ENCODE data around the gene NFE2. TPM values are rescaled to one million over a fixed set of nuclear protein-coding genes. Genes with fewer than 3 reads are reported as not detected.
A peak's percentile ranks its signal among the peaks of the same experiment; 100 is the strongest.
"Not testable (repeated sequence)": the region's sequence is repeated elsewhere in the genome, so short reads cannot be mapped to it uniquely, and the experiment has no call there.

The NFE2 gene
- total RNA-seq, 2 experiments from 2014 or later, result not detected

DNA sequence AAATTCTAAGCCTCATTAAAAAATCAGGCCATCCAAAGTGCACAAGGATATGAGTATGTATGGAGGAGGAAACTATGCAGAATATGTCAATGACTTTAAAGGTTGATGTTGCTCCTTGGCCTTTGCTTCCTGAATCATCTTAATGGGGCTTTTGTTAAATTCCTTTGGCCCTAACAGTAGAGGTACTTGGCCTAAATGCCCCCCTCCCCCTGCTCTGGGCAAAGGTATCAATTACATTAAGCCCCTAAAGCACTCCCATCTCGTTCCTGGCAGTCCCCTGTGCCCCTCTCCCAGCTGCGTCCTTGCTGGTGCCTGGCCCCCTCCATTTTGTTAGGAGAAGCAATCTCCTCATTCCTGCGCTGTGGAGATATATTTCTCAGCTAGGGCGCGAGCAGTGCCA is 28.9 kb upstream of the NFE2 start:
- H3K36me3 Mint-ChIP-seq (ENCODE audit: low read depth), result peaks cover 26% of the 10 kb centered on the region
- ChIA-PET POLR2A (interaction anchor here (0.7 kb wide), 1 partner anchor 29 kb away, joined by 3 read pairs; no protein-coding TSS in a partner anchor), CTCF (interaction anchor here (0.6 to 1.5 kb wide), 3 partner anchors 9 to 36 kb away, joined by 3 to 4 read pairs (median 3); no protein-coding TSS in a partner anchor)
- no peak for DNase-seq
- H3K27ac Mint-ChIP-seq, result peak overlapping the region; percentile 78
- H3K27me3 Mint-ChIP-seq, result no peaks in the 10 kb centered on the region
- H3K4me3 Mint-ChIP-seq, result no peak overlapping the region
- H3K9me3 Mint-ChIP-seq, result no peaks in the 10 kb centered on the region
- H3K4me1 Mint-ChIP-seq, result peaks cover 69% of the 10 kb centered on the region

- Mint-ChIP-seq H3K4me1 (peaks cover 72% of the 10 kb centered on the region), H3K27me3 (no peaks in the 10 kb centered on the region), H3K9me3 (no peaks in the 10 kb centered on the region), H3K27ac (peak overlapping the region; percentile 78), H3K36me3 (ENCODE audit: low read depth) (peaks cover 26% of the 10 kb centered on the region), H3K4me3 (peak overlapping the region; percentile 36)
- POLR2A ChIA-PET, result no interaction called here
- no peak for DNase-seq
- CTCF ChIA-PET, result interaction anchor here (0.8 to 1.5 kb wide), 5 partner anchors 8 to 70 kb away, joined by 3 to 5 read pairs (median 3); no protein-coding TSS in a partner anchor
Measured at GRCh38 chr12:54328595-54329337, 28.0 kb upstream of the NFE2 start.

- Mint-ChIP-seq H3K36me3 (ENCODE audit: low read depth) (peaks cover 17% of the 10 kb centered on the region), H3K4me1 (peaks cover 54% of the 10 kb centered on the region), H3K4me3 (peak overlapping the region; percentile 95), H3K27ac (peak overlapping the region; percentile 97)
- ChIA-PET CTCF (interaction anchor here (0.5 to 2.3 kb wide), 28 partner anchors 10 to 193 kb away, joined by 3 to 22 read pairs (median 4); partner anchors contain the start of genes CBX5, HNRNPA1 and NCKAP1L), POLR2A (interaction anchor here (0.9 kb wide), 1 partner anchor 44 kb away, joined by 3 read pairs; no protein-coding TSS in a partner anchor)
- not testable (repeated sequence) for DNase-seq, H3K27me3 Mint-ChIP-seq, H3K9me3 Mint-ChIP-seq
Measured at GRCh38 chr12:54325442-54326109, 24.8 kb upstream of the NFE2 start.

- POLR2A ChIA-PET, result interaction anchor here (0.9 kb wide), 1 partner anchor 44 kb away, joined by 3 read pairs; no protein-coding TSS in a partner anchor
Measured at GRCh38 chr12:54324617-54325441, 24.0 kb upstream of the NFE2 start, which contains the start of gene COPZ1. Gene COPZ1, plus strand, starts transcription at chr12:54325131. Its CDS starts 33 bp downstream, at chr12:54325164.

GRCh38 chr12:54321363-54321762 is 20.5 kb upstream of the NFE2 start:
- ChIA-PET POLR2A (no interaction called here), CTCF (interaction anchor here (0.8 to 1.7 kb wide), 4 partner anchors 12 to 69 kb away, joined by 3 to 5 read pairs (median 4); no protein-coding TSS in a partner anchor)
- peaks cover 2% of the 10 kb centered on the region for H3K27me3 Mint-ChIP-seq
- H3K36me3 Mint-ChIP-seq (ENCODE audit: low read depth), result peaks cover 7% of the 10 kb centered on the region
- peaks cover 16% of the 10 kb centered on the region for H3K4me1 Mint-ChIP-seq
- no peak overlapping the region for H3K4me3 Mint-ChIP-seq
- H3K9me3 Mint-ChIP-seq, result no peaks in the 10 kb centered on the region
- DNase-seq, result no peak
- H3K27ac Mint-ChIP-seq, result no peak overlapping the region

More at GRCh38 chr12:54324617-54325441, 24.0 kb upstream of the NFE2 start, which contains the start of gene COPZ1:
- Mint-ChIP-seq H3K4me1 (peaks cover 46% of the 10 kb centered on the region), H3K36me3 (ENCODE audit: low read depth) (peaks cover 16% of the 10 kb centered on the region), H3K27ac (peak within 1 kb of the TSS; percentile 97), H3K4me3 (peak within 1 kb of the TSS; percentile 95), H3K9me3 (no peaks in the 10 kb centered on the region), H3K27me3 (no peaks in the 10 kb centered on the region)
- peak; percentile 97 for DNase-seq
- CTCF ChIA-PET, result interaction anchor here (0.5 to 2.3 kb wide), 31 partner anchors 9 to 194 kb away, joined by 3 to 22 read pairs (median 4); partner anchors contain the start of genes CBX5, HNRNPA1 and NCKAP1L

GRCh38 chr12:54312309-54312708 is 11.5 kb upstream of the NFE2 start:
- CTCF ChIA-PET, result interaction anchor here (1.0 kb wide), 3 partner anchors 12 to 17 kb away, joined by 3 to 4 read pairs (median 3); partner anchors contain the start of gene COPZ1
- H3K27ac Mint-ChIP-seq; H3K9me3 Mint-ChIP-seq; H3K4me3 Mint-ChIP-seq; POLR2A ChIA-PET; H3K4me1 Mint-ChIP-seq; H3K36me3 Mint-ChIP-seq (ENCODE audit: low read depth); DNase-seq: not testable (repeated sequence)
- peaks cover 17% of the 10 kb centered on the region for H3K27me3 Mint-ChIP-seq

DNA sequence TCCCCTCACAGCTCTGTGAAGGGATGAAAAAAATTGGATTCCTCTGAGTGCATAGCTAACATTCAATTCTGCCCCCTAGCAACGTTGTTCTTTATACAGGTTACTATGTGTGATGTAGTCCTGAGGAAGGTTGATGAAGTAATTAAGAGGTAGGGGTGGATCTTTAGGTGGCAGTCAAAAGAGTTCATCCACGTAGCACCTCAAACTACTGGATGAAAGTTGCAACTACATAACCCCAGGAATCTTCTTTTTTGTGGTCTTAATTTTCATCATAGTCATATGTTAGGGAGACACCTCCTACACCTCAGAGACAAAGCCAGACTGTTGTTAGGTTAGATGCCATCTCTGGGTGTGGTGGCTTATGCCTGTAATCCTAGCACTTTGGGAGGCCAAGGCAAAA is 10.2 kb upstream of the NFE2 start:
- Mint-ChIP-seq H3K9me3 (no peaks in the 10 kb centered on the region), H3K4me1 (peaks cover 13% of the 10 kb centered on the region), H3K27ac (no peak overlapping the region), H3K4me3 (no peak overlapping the region), H3K27me3 (peaks cover 22% of the 10 kb centered on the region), H3K36me3 (ENCODE audit: low read depth) (no peaks in the 10 kb centered on the region)
- no peak for DNase-seq
- ChIA-PET POLR2A (no interaction called here), CTCF (interaction anchor here (0.6 to 0.9 kb wide), 3 partner anchors 14 to 68 kb away, joined by 3 to 6 read pairs (median 5); partner anchors contain the start of gene COPZ1)

DNA sequence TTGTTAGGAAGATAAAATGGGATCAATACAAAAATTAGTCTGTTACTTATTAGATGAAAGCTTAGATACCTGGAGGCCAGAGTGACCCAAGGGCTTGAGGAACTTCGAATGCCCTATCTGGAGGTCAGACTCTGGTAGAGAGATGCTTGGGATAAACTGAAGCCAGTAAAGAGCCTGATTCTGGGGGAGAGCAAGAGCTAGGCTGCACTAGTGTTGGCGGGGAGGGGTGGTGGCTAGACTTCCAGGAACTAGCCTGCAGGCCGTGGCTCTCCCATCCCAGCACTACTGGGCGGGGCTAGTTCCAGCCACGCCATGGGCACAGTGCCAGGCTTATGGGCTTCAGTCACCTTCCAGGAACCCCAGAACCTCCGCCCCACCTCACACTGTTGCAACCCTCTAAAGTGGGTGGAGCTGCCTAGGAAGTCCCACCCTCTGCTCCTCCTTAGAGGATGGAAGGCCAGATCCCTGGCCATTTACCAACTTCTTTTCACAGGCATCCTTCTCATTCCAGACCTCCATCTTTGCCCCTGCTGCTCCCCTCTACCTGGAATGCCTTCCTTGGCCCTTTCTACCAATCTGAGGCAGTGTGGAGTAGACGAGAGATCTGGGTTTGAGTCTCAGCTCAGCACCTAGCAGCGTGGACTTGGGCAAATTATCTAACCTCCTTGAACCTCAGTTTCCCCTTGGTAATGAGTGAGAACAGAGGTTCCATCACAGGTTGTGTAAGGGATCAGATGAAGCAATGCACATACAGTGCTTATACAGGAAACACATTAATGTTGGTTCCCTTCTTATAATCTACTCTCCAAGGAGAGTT is 6.3 kb upstream of the NFE2 start:
- no peak overlapping the region for H3K27ac Mint-ChIP-seq

GRCh38 chr12:54304187-54304810 is 3.5 kb upstream of the NFE2 start:
- H3K36me3 Mint-ChIP-seq (ENCODE audit: low read depth), result no peaks in the 10 kb centered on the region
- no peak for DNase-seq
- no peak overlapping the region for H3K27ac Mint-ChIP-seq
- peaks cover 33% of the 10 kb centered on the region for H3K4me1 Mint-ChIP-seq
- peaks cover 64% of the 10 kb centered on the region for H3K27me3 Mint-ChIP-seq
- POLR2A ChIA-PET, result no interaction called here
- H3K4me3 Mint-ChIP-seq, result no peak overlapping the region
- CTCF ChIA-PET, result no interaction called here
- H3K9me3 Mint-ChIP-seq, result no peaks in the 10 kb centered on the region

More for the DNA sequence above, 6.3 kb upstream of the NFE2 start:
- no peaks in the 10 kb centered on the region for H3K36me3 Mint-ChIP-seq (ENCODE audit: low read depth)
- no peak overlapping the region for H3K4me3 Mint-ChIP-seq
- H3K4me1 Mint-ChIP-seq, result peaks cover 28% of the 10 kb centered on the region
- peaks cover 43% of the 10 kb centered on the region for H3K27me3 Mint-ChIP-seq
- no peaks in the 10 kb centered on the region for H3K9me3 Mint-ChIP-seq
- no peak for DNase-seq
- CTCF ChIA-PET, result interaction anchor here (0.7 to 1.9 kb wide), 6 partner anchors 10 to 91 kb away, joined by 3 to 9 read pairs (median 4); partner anchors contain the start of gene COPZ1
- POLR2A ChIA-PET, result no interaction called here

DNA sequence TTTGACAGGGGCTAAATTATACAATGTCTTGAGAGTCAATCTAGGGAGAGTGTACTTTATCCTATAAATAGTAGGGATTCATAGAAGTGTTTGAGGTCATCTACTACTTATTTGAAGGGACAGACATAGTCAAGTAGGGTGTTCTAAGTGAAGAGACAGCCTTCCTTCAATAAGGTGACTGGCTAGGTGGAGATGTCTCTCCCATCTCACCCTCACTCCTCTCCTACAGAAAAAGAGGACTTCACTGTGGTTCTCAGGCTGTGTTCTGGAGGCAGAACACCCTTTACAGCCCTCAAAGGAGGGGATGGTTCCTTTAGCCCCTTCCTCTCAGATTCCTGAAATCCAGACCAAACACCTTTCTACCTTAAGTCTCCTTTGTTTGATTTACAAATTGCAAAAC is 2.8 kb upstream of the NFE2 start:
- H3K27ac Mint-ChIP-seq, result no peak overlapping the region
- no peaks in the 10 kb centered on the region for H3K9me3 Mint-ChIP-seq
- H3K4me1 Mint-ChIP-seq, result peaks cover 33% of the 10 kb centered on the region
- H3K4me3 Mint-ChIP-seq, result no peak overlapping the region
- peaks cover 69% of the 10 kb centered on the region for H3K27me3 Mint-ChIP-seq
- no peaks in the 10 kb centered on the region for H3K36me3 Mint-ChIP-seq (ENCODE audit: low read depth)
- POLR2A ChIA-PET, result no interaction called here
- CTCF ChIA-PET, result no interaction called here
- no peak for DNase-seq

- H3K27ac Mint-ChIP-seq, result no peak overlapping the region
- ChIA-PET POLR2A (no interaction called here), CTCF (interaction anchor here (0.6 to 1.2 kb wide), 6 partner anchors 8 to 1621 kb away, joined by 3 to 5 read pairs (median 4); partner anchors contain the start of gene COPZ1)
- no peaks in the 10 kb centered on the region for H3K36me3 Mint-ChIP-seq (ENCODE audit: low read depth)
- no peak for DNase-seq
- peaks cover 68% of the 10 kb centered on the region for H3K27me3 Mint-ChIP-seq
- no peaks in the 10 kb centered on the region for H3K9me3 Mint-ChIP-seq
- H3K4me1 Mint-ChIP-seq, result peaks cover 30% of the 10 kb centered on the region
- no peak overlapping the region for H3K4me3 Mint-ChIP-seq
Measured at GRCh38 chr12:54301428-54302048, 723 bp upstream of the NFE2 start.

Measured in activated CD4-positive, alpha-beta T cell treated with anti-CD3 and anti-CD28 coated beads, Interleukin-2, amount 10 ng/mL, durations not matched to agents 7 days and 5 days (primary cell).